Smooth muscle cell of the brain vasculature (primary cell): ENCODE measurements around the gene GPS2.

Experiments
- DNase-seq: peaks from one replicate; pipeline ENCODE4 v3.0.0-alpha.2; 2012; ENCODE audit warnings: low read depth, low spot score

The GPS2 gene

GRCh38 chr17:7317161-7317803 is 2.1 kb upstream of the GPS2 start:
- no peak for DNase-seq

DNA sequence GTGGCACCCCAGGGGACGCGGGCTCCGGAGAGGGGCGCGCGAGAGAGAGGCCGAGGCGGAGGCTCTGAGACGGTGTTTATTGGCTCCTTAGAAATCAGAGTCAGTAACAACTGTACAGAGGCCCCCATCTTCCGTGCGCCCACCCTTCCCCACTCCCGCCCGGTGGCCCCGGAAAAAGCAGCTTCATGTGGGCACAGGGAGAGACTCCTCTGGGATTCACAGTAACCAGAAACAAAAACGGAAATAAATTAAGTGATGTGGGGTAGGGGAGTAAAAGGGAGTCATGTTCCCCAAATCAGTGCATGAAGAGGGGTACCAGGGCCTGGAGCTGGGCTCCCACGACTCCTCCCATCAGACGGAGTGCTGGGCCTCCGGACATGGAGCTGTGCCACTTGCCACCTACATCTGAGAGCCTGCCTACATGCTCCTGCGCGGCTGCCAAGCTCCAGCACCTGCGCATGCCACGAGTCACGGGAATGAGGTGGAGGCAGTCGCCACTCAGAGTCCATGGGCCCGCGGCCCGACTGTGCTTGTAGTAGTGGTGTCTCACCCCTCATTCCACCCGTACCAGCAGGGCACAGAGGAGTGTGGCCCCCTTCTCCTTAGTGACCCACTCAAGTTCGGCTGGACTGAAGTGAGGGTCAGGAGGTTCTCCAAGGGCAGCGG is 543 bp upstream of the GPS2 start:
- no peak for DNase-seq

- DNase-seq, result no peak
Measured at GRCh38 chr17:7313890-7314718, 1.1 kb downstream of the GPS2 start.

- DNase-seq, result no peak
Measured at GRCh38 chr17:7313088-7313889, 1.9 kb downstream of the GPS2 start.

- DNase-seq, result no peak
Measured at GRCh38 chr17:7312432-7313087, 2.6 kb downstream of the GPS2 start.

DNA sequence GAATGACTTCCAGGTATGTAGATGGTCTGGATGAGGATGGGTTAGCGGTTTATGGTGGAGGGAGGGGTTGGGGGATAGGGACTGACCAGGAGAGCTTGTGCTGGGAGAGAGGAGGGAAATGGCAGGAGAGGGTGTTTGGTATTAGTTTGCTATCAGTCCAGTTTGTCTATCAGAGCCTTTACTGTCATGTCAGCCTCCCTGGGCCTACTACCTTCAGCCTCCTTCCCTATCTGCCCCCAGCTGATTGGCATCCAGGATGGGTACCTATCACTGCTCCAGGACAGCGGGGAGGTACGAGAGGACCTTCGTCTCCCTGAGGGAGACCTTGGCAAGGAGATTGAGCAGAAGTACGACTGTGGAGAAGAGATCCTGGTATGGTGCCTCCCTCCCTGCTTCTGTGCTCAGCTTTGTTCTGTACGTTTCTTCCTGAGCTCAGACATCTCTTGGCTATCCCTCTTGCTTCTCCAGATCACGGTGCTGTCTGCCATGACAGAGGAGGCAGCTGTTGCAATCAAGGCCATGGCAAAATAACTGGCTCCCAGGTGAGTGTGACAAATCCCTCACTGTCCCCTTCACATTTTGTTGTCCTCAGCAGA is 4.0 kb downstream of the GPS2 start:
- DNase-seq, result no peak

DNA sequence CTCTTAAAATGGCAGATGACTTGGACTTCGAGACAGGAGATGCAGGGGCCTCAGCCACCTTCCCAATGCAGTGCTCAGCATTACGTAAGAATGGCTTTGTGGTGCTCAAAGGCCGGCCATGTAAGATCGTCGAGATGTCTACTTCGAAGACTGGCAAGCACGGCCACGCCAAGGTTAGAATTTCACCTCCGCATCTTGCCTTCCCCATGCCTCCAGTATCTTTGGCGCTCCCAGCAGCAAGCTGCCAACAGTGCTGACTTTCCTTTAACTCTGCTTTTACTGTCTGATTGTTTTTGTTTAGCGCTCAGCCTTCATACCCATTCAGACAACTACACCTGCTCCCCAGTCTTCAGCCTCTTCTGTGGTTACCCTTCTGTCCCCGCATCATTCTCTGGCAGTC is 5.5 kb downstream of the GPS2 start:
- DNase-seq, result no peak

- no peak for DNase-seq
Measured at GRCh38 chr17:7308625-7309433, 6.3 kb downstream of the GPS2 start.

DNA sequence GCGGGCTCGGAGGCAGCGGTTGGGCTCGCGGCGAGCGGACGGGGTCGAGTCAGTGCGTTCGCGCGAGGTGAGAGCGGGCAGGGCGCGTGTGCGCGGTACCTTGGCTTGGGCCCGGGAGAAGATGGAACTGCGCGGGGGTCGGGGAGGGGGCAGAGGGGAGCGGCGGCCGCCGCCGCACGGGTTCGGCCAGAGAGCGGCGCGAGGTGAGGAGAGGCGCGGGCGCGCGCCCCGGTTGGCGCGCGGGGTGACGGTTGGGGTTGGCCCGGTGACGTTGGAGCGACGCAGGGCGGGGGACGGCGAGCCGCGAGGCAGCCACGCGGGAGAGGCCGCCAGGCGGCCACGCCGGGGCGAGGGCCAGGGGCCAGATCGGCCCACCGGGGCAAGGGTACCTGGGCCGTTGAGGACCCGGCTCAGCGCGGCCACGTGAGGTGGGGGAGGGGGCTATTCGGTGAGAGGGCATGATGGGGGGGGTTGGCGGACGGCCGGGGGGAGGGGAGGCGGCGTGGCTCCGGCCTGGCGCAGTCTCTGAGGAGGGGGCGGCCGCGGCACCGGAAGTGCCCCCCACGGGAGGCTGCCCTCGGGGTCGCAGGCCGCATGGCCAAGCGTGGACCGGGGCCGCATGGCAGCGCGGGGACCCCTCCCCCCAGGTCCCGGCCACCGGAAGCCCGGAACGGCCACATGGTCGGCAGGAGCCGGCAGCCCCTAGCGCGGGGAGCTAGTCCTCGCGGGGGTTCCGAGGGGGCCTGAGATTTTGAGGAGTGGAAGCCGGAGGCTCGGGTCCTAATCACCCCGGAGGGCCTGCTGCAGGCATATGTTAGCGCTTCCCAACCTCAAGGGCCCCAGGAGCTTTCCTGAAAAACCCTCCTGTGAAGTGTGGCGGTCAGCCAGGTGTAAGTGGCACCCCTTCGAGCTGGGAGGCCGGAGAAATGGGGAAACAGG is 7.2 kb downstream of the GPS2 start:
- DNase-seq, result no peak

GRCh38 chr17:7306911-7307685 is 8.1 kb downstream of the GPS2 start, which contains the start of gene EIF5A:
TSS of gene EIF5A (plus strand) at chr17:7307628. CDS start at chr17:7309636, 2,008 bp downstream.
- DNase-seq, result peak; percentile 100

- no peak for DNase-seq
Measured at GRCh38 chr17:7304179-7304578, 11.0 kb downstream of the GPS2 start.

DNA sequence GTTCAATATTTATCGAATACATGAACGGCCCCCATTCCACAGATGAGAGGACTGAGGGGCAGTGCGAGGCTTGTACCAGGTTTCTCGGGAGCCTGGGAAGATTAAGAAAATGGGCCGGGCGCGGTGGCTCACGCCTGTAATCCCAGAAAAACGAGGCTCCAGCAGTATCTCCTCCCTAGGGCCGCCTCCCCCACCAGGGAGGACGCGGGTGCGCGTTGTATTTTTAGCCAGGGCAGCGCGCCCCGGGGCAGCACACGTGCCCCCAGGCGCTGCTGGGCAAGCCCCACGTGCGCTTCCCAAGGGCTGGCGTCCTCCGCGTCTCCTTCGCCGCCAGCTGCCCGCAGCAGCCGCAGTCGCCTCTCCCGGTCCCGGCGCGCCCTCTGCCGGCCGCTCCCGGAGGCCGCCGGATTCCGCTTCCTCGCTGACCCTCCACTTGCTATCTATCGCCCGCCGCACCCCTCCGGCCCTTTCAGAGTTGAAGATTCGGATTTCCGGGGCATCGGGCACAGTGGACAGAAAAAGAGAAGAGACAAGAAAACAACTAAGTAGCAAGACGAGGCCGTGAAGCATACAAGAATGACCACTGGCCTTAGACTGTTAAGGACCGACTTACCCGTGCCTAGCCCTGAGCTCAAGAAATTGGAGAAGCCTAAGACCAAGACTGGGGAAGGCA is 18.8 kb downstream of the GPS2 start:
- DNase-seq, result no peak

GRCh38 chr17:7295230-7296180 is 19.7 kb downstream of the GPS2 start:
- no peak for DNase-seq

GRCh38 chr17:7294614-7295153 is 20.5 kb downstream of the GPS2 start, which contains the start of gene YBX2:
TSS of gene YBX2 (minus strand) at chr17:7294639. CDS start at chr17:7294500, 139 bp downstream.
- DNase-seq, result no peak

DNA sequence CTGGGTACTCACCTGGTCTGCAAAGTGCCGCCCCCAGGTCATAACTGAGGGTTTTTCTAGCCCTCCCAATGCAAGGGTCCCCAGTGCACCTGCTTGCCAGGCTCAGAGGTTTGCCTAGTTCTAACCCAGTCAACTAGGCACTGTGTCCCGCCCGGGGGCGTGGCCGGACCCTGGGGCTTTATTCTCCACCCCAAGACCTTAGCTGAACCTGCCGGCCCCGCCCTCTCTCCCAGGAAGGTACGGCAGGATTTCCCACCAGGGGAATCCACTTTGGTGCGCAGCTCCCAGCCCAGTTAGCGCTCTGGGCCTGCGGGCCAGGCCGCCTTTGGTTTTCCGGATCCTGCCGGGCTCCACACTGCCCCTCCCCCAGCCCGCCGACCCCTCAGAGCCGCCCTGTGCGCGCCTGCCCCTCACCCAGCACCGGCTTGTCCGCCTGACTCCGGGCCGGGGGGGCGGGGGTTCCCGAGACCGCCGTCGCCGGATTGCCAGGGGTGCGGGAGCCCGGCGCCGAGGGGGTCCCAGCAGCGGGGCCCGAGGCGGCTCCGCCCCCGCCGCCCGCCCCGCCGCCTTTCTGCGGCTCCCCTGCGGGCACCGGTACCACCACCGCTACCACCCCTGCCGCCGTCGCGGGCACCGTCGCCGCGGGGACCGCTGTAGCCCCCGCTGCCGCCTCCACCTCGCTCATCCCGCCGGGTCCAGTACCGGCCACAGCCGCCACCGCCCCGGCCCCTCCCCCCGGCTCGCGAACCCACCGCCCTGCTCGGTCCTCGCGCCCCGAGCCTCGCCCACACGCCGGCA is 21.1 kb downstream of the GPS2 start:
- DNase-seq, result no peak
